SK-N-SH treated with all-trans-retinoic acid at 6 μM for 48 hours (cell line): ENCODE results near the gene ARHGEF4.

ENCODE experiments used
- ATAC-seq: fragments of 200-7000 bp; cut with Tn5 transposase; 3 replicates; pipeline ENCODE4 v1.9.1; 2020; ENCODE audit warnings: mild to moderate bottlenecking, moderate library complexity
- ARNTL ChIP-seq: fragments of 450-650 bp; formaldehyde crosslinking; IDR thresholded peaks from 2 replicates; pipeline ENCODE4 v1.5.0; 2020; ENCODE audit warnings: low read depth, mild to moderate bottlenecking, moderate library complexity, borderline replicate concordance
- BACH2 ChIP-seq: fragments of 250-450 bp; sonication (Bioruptor Pico); IDR thresholded peaks from 2 replicates; pipeline ENCODE4 v1.9.0; 2021; ENCODE audit warnings: mild to moderate bottlenecking, borderline replicate concordance
- CSDC2 ChIP-seq: fragments of 250-450 bp; sonication (Bioruptor Pico); IDR thresholded peaks from 2 replicates; pipeline ENCODE4 v1.5.0; 2020; ENCODE audit warnings: mild to moderate bottlenecking, moderate library complexity
- ESRRG ChIP-seq: fragments of 250-450 bp; sonication (Bioruptor Pico); IDR thresholded peaks from 2 replicates; pipeline ENCODE4 v1.6.1; 2021; ENCODE audit warnings: mild to moderate bottlenecking
- GLIS3 ChIP-seq: fragments of 250-450 bp; sonication (Bioruptor Pico); IDR thresholded peaks from 2 replicates; pipeline ENCODE4 v1.5.0; 2020; ENCODE audit warnings: mild to moderate bottlenecking, moderate library complexity
- ISL1 ChIP-seq: fragments of 250-450 bp; sonication (Bioruptor Pico); IDR thresholded peaks from 2 replicates; pipeline ENCODE4 v2.1.2; 2022; ENCODE audit warnings: mild to moderate bottlenecking, moderate library complexity
- OSR1 ChIP-seq: fragments of 250-450 bp; sonication (Bioruptor Pico); IDR thresholded peaks from 2 replicates; pipeline ENCODE4 v1.8.0; 2022; ENCODE audit warnings: moderate library complexity, mild to moderate bottlenecking, inconsistent platforms
- PPARA ChIP-seq: fragments of 250-450 bp; sonication (Bioruptor Pico); IDR thresholded peaks from 2 replicates; pipeline ENCODE4 v1.5.0; 2020; ENCODE audit warnings: mild to moderate bottlenecking, borderline replicate concordance
- RARB ChIP-seq: fragments of 250-450 bp; sonication (Bioruptor Pico); IDR thresholded peaks from 2 replicates; pipeline ENCODE4 v1.8.0; 2021; ENCODE audit warnings: mild to moderate bottlenecking, moderate library complexity
- SNAI2 ChIP-seq: fragments of 250-450 bp; sonication (Bioruptor Pico); IDR thresholded peaks from 2 replicates; pipeline ENCODE4 v1.5.0; 2020; ENCODE audit warnings: mild to moderate bottlenecking, moderate library complexity
- TCF4 ChIP-seq: fragments of 250-450 bp; sonication (Bioruptor Pico); IDR thresholded peaks from 2 replicates; pipeline ENCODE4 v1.8.0; 2021; ENCODE audit warnings: mild to moderate bottlenecking, moderate library complexity, borderline replicate concordance
- TOX ChIP-seq: fragments of 250-450 bp; sonication (Bioruptor Pico); IDR thresholded peaks from 2 replicates; pipeline ENCODE4 v1.8.0; 2021; ENCODE audit warnings: mild to moderate bottlenecking, moderate library complexity, borderline replicate concordance
- TSHZ2 ChIP-seq: fragments of 250-450 bp; sonication (Bioruptor Pico); IDR thresholded peaks from 2 replicates; pipeline ENCODE4 v1.5.0; 2020; ENCODE audit warnings: mild to moderate bottlenecking, moderate library complexity
- ZC3H10 ChIP-seq: fragments of 250-450 bp; sonication (Bioruptor Pico); IDR thresholded peaks from 2 replicates; pipeline ENCODE4 v1.5.1; 2021; ENCODE audit warnings: mild to moderate bottlenecking, moderate library complexity
- ZFP3 ChIP-seq: fragments of 250-450 bp; sonication (Bioruptor Pico); IDR thresholded peaks from 2 replicates; pipeline ENCODE4 v1.5.0; 2020; ENCODE audit warnings: mild to moderate bottlenecking, moderate library complexity
- ZFP30 ChIP-seq: fragments of 450-650 bp; formaldehyde crosslinking; IDR thresholded peaks from 2 replicates; pipeline ENCODE4 v1.5.0; 2022; ENCODE audit warnings: mild to moderate bottlenecking, moderate library complexity
- ZNF565 ChIP-seq: fragments of 450-650 bp; formaldehyde crosslinking; conservative IDR thresholded peaks from 2 replicates; pipeline ENCODE4 v1.5.0; 2020; ENCODE audit warnings: low read depth, mild to moderate bottlenecking, moderate library complexity
- ZNF70 ChIP-seq: fragments of 450-650 bp; formaldehyde crosslinking; IDR thresholded peaks from 2 replicates; pipeline ENCODE4 v1.5.0; 2020; ENCODE audit warnings: mild to moderate bottlenecking, moderate library complexity
- ZNF8 ChIP-seq: fragments of 450-650 bp; formaldehyde crosslinking; IDR thresholded peaks from 2 replicates; pipeline ENCODE4 v1.5.0; 2020; ENCODE audit warnings: mild to moderate bottlenecking, moderate library complexity
- TF ChIP-seq, protein P1 (sequence below): fragments of 250-450 bp; sonication (Bioruptor Pico); IDR thresholded peaks from 2 replicates; pipeline ENCODE4 v1.5.1; 2021; ENCODE audit warnings: mild to moderate bottlenecking, moderate library complexity
- TF ChIP-seq, protein P2 (sequence below): fragments of 250-450 bp; sonication (Bioruptor Pico); IDR thresholded peaks from 2 replicates; pipeline ENCODE4 v1.8.0; 2020; ENCODE audit warnings: mild to moderate bottlenecking, moderate library complexity, borderline replicate concordance
- TF ChIP-seq, protein P3 (sequence below): fragments of 250-450 bp; sonication (Bioruptor Pico); IDR thresholded peaks from 2 replicates; pipeline ENCODE4 v1.5.1; 2020; ENCODE audit warnings: low read depth, mild to moderate bottlenecking, moderate library complexity

The ARHGEF4 gene

DNA sequence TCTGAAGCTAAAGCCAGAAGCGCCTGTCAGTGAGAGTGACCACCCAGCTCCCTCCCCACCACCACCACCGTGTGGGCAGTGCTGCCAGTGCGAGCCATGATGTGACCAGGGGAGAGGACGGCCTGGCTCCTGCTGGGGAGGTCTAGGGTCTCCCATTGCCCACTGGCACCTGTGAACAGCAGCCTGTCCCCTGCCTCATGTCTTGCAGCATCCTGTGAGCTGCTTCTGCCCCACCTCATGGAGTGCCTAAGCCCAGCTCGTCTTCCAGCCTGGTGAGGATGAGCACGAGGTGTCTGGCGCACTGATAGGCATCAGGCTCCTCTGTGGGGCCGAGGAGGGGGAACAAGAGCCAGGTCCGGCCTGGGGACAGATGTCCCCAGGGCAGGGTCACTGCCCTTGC is 195.2 kb downstream of the ARHGEF4 start:
- no peak for ATAC-seq
- TF ChIP-seq ZNF8 (CRISPR knock-in tag) (no peak), ISL1 (CRISPR knock-in tag) (no peak), PPARA (CRISPR knock-in tag) (no peak), ZFP30 (CRISPR knock-in tag) (no peak), RARB (no peak), CSDC2 (no peak), ZC3H10 (CRISPR knock-in tag) (no peak), SNAI2 (CRISPR knock-in tag) (no peak), TSHZ2 (CRISPR knock-in tag) (no peak)
- TF ChIP-seq, protein P1, sequence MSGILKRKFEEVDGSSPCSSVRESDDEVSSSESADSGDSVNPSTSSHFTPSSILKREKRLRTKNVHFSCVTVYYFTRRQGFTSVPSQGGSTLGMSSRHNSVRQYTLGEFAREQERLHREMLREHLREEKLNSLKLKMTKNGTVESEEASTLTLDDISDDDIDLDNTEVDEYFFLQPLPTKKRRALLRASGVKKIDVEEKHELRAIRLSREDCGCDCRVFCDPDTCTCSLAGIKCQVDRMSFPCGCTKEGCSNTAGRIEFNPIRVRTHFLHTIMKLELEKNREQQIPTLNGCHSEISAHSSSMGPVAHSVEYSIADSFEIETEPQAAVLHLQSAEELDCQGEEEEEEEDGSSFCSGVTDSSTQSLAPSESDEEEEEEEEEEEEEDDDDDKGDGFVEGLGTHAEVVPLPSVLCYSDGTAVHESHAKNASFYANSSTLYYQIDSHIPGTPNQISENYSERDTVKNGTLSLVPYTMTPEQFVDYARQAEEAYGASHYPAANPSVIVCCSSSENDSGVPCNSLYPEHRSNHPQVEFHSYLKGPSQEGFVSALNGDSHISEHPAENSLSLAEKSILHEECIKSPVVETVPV (CRISPR knock-in tag), result no peak
- TF ChIP-seq, protein P2, sequence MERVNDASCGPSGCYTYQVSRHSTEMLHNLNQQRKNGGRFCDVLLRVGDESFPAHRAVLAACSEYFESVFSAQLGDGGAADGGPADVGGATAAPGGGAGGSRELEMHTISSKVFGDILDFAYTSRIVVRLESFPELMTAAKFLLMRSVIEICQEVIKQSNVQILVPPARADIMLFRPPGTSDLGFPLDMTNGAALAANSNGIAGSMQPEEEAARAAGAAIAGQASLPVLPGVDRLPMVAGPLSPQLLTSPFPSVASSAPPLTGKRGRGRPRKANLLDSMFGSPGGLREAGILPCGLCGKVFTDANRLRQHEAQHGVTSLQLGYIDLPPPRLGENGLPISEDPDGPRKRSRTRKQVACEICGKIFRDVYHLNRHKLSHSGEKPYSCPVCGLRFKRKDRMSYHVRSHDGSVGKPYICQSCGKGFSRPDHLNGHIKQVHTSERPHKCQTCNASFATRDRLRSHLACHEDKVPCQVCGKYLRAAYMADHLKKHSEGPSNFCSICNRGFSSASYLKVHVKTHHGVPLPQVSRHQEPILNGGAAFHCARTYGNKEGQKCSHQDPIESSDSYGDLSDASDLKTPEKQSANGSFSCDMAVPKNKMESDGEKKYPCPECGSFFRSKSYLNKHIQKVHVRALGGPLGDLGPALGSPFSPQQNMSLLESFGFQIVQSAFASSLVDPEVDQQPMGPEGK (CRISPR knock-in tag), result no peak
- TF ChIP-seq, all 23 proteins: peak for 0

- TF ChIP-seq ESRRG, result no peak
- no peak for TF ChIP-seq ZFP30 (CRISPR knock-in tag)
- no peak for TF ChIP-seq TSHZ2 (CRISPR knock-in tag)
- TF ChIP-seq BACH2 (CRISPR knock-in tag), result no peak
- TF ChIP-seq, protein P3, sequence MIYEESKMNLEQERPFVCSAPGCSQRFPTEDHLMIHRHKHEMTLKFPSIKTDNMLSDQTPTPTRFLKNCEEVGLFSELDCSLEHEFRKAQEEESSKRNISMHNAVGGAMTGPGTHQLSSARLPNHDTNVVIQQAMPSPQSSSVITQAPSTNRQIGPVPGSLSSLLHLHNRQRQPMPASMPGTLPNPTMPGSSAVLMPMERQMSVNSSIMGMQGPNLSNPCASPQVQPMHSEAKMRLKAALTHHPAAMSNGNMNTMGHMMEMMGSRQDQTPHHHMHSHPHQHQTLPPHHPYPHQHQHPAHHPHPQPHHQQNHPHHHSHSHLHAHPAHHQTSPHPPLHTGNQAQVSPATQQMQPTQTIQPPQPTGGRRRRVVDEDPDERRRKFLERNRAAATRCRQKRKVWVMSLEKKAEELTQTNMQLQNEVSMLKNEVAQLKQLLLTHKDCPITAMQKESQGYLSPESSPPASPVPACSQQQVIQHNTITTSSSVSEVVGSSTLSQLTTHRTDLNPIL (CRISPR knock-in tag), result no peak
- no peak for TF ChIP-seq ZNF565 (CRISPR knock-in tag)
- no peak for TF ChIP-seq ZNF8 (CRISPR knock-in tag)
- no peak for TF ChIP-seq TCF4
- no peak for TF ChIP-seq OSR1 (CRISPR knock-in tag)
- TF ChIP-seq SNAI2 (CRISPR knock-in tag), result no peak
- TF ChIP-seq ISL1 (CRISPR knock-in tag), result no peak
- TF ChIP-seq ZNF70 (CRISPR knock-in tag), result no peak
- TF ChIP-seq TOX (CRISPR knock-in tag), result no peak
- TF ChIP-seq RARB, result no peak
- no peak for TF ChIP-seq ZC3H10 (CRISPR knock-in tag)
- ATAC-seq, result no peak
Measured at GRCh38 chr2:131032393-131032836, 195.7 kb downstream of the ARHGEF4 start.

- no peak for ATAC-seq
- TF ChIP-seq PPARA (CRISPR knock-in tag), result no peak
- no peak for TF ChIP-seq RARB
- no peak for TF ChIP-seq GLIS3 (CRISPR knock-in tag)
- no peak for TF ChIP-seq ZC3H10 (CRISPR knock-in tag)
- TF ChIP-seq, protein P3 (CRISPR knock-in tag), result no peak
- TF ChIP-seq, protein P1 (CRISPR knock-in tag), result no peak
- TF ChIP-seq SNAI2 (CRISPR knock-in tag), result no peak
- TF ChIP-seq ZNF565 (CRISPR knock-in tag), result no peak
- no peak for TF ChIP-seq CSDC2
- TF ChIP-seq ESRRG, result no peak
- no peak for TF ChIP-seq ARNTL (CRISPR knock-in tag)
- TF ChIP-seq ZFP3 (CRISPR knock-in tag), result no peak
- TF ChIP-seq BACH2 (CRISPR knock-in tag), result no peak
- no peak for TF ChIP-seq ZNF8 (CRISPR knock-in tag)
- no peak for TF ChIP-seq TCF4
Measured at GRCh38 chr2:131033786-131034121, 197.0 kb downstream of the ARHGEF4 start.
